ENCODE data around the gene SQSTM1. TPM values are rescaled to one million over a fixed set of nuclear protein-coding genes. Genes with fewer than 3 reads are reported as not detected.

The SQSTM1 gene
- total RNA-seq, 1 donor from 2014 or later, result 437 TPM

DNA sequence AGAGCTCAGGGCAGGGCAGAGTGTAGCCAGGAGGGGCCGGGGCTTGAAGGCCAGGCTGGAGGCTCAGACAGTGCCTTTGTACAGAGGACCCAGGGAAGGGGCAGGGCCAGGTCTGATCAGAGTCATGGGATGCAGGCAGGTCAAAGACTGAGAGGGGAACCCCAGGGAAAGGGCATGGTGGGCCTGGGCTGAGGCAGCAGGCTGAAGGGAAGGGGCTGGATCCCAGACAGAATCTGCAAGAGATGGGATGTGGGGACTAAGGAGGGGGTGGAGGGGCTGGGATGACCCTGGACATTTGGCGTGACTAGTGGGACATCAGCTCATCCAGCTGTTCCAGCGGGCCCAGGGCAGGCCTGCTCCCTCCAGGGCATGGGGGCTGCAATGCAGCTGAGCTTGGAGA is 53.4 kb downstream of the SQSTM1 start:
- no peak for DNase-seq
- no peak for ATAC-seq (ENCODE audit: poor library complexity)
- intact Hi-C loops (cut with DNase I), result no loop called here

DNA sequence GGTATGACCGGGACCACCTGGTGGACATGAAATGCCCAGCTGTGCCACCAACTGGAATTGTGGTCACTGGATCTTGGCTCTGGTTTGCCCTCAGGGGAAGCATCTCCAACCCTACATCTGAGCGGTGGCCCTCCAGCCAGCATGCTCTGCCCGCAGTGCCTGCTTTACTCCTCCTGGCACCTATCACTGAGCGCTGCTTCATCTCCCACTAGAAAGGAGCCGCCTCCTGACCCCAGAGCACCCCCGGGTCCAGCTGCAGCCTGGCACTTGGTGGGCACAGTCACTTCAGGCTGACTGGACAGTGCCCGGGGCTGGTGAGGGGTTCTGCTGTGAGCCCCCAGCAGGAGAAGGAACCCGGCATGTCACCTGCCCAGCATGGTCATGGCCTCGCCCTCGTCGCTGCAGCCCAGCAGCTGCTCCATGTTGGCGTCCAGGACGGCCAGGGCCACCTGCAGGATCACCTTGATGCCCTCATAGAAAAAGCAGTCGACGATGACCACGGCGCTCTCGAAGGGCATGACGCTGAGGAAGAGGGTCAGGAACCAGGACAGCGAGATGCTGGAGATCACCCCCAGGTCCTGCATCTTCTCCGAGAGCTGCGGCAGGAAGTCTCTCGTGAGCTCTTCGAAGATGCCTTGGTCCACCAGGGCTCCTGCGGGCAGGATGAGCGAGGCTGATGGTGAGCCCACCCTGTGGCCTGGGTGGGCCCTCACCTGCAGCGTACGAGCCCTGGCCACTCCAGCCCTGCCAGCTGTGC is 54.0 kb downstream of the SQSTM1 start:
- intact Hi-C loops (cut with DNase I), result no loop called here
- no peak for DNase-seq
- ATAC-seq (ENCODE audit: poor library complexity), result no peak

DNA sequence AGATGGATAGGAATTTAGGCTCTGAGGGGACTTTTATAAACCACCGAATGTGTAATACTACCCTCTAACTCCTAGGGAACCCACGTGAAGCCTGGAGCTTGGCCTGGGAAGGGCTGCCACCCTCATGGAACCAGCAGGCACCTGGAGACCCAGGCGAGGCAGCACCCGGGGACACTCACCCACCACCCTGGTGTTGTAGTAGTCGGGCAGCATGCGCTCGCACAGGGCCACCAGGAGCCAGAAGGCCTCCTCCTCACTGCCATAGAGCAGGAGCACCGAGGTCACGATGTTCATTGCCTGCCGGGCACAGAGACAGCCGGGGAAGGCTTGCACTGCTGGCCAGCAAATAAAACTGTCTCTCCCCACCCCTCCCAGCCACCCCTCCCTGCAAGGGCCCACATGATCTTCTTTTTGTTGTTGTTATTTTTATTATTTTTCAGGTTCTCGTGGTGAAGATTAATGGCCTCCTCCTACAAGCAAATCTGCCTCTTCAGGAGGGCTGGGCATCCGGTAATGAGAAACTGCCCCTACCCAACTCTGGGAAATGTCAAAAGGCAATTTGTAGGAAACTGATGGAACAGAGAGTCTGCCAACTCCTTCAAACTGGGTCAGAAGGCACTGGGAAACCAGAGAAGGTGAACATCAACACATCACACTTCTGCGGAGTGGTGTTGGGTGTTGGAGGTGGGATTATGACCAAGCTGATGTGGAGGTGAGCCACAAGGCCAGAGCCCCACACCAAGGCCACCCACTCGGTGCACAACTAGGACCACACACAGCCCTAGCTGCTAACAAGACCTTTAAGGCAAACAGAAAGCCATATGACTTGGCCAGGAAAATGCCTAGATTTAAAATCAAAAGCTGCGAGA is 55.3 kb downstream of the SQSTM1 start:
- intact Hi-C loops (cut with DNase I), result no loop called here
- DNase-seq (no peak), ATAC-seq (ENCODE audit: poor library complexity) (no peak)

DNA sequence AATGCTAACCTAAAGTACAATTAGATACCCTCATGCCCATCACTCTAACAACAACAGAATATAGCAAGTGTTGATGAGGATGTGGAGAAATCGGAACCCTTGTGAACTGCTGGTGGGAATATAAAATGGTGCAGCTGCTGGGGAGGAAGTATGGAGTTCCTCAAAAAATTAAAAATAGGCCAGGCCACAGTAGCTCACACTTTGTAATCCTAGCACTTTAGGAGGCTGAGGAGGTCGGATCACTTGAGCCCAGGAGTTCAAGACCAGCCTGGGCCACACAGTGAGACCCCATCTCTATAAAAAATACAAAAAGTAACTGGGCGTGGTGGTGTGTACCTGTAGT is 55.9 kb downstream of the SQSTM1 start:
- DNase-seq (no peak), ATAC-seq (ENCODE audit: poor library complexity) (peak; percentile 22)
- intact Hi-C loops (cut with DNase I), result no loop called here

DNA sequence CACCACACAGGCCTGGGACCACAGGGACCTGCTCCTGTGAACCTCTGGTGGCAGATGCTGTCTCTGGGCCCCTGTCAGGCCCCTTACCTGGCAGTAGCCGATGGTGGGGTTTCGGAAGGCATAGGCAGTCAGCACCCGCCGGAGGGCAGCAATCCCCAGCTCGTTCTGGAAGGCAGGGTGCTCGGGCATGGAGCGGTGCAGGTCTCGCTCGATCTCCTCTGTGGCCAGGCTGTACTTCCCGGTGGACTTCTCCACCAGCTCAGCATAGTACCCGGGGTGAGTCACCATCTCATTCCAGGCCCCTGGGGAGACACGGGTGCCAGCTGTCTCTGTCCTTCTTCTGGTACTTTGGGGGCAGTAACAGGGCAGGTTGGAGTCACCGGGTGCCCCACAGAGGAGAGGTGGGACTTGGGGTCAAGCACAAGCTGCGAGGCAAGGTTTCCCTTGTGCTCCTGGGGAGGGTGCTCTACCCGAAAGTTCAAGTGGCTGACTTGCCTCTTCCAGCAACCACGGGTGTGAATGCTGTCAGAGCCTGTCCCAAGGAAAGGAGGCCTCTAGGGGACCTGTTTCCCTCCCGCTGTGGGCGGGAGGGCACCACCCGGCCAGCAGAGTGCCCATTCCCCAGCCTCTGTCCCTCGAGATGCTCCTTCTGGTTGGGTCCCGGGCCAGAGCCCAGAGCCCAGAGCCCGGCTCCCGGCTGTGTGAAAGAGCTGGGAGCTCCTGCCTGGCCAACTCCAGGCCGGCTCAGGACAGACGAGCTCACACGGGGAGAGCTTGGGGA is 57.7 kb downstream of the SQSTM1 start:
- intact Hi-C loops (cut with DNase I), result no loop called here
- ATAC-seq (ENCODE audit: poor library complexity) (no peak), DNase-seq (peak; percentile 37)

DNA sequence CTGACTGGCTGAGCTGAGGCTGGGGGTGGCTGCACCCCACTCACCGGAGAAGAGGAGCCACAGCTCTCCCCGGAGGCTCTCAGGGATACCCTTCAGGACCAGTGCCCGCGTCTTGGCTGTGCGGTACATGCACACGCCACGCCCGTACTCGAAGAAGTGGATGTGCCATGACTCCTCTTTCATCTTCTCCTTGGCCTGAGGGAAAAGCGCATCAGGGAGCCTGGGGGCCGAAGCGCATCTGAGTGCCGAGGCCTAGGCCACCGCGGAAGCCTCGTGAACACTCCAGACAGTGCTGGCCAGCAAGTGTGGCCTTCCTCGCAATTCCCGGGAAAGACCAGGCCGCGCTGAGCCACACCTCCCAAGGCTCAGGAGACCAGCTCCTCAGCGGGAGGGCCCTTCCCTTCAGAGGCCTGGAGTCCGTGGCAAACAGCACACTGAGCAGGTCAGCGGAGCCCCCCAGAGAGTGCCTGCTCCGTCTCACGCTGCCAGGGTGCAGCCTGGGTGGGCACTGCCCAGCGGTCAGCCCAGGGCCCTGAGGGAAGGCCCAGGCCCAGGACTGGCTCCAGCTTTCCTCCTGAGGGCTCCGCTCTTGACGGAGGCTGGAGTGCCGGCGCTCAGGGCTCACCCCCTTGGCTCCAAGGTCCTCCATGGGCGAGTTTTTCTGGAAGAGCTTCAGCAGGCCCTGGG is 58.4 kb downstream of the SQSTM1 start:
- intact Hi-C loops (cut with DNase I), result no loop called here
- ATAC-seq (ENCODE audit: poor library complexity) (no peak), DNase-seq (no peak)

DNA sequence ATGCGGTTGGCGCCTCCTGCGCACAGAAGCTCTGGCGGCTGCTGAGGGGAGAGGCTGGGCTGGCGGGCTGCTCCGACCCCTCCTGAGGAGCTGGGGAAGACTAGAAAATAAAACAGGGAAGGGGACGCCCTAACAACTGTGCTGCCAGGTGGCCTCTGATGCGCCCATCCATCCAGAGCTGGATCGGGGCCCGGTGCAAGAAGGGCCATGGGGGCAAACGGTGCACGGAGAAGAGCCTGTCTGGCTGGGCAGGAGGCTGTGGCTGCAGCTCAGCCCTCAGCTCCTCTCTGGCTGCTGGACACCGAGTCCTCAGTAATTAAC is 58.9 kb downstream of the SQSTM1 start:
- ATAC-seq (ENCODE audit: poor library complexity), result no peak
- intact Hi-C loops (cut with DNase I), result no loop called here
- no peak for DNase-seq

DNA sequence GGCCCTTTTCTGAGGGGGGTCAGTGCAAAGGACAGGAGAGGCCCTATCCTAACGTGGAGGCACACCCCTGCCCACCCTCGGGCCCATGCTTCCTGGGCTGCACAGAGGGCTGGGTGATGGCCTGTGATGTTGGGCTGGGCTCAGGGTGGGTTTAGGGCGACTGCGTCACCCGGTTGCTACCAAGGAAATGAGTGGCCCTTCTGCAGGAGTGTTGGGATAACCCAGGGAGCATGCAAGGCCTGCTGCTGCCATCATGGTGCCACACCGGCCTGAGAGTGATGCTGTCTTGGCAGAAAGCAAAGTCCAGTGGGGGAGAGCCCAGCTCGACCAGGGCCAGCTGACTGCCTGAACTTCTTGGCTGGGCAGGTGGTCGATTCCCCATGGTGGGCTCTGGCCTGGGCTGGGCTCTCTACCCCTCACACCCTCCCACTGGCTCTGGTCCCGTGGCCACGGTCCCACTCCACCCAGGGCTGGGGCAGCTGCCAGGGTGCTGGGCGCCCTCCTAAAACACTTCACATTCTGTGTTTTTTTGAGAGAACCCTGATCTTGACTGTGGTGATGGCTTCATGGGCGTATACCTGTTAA is 59.5 kb downstream of the SQSTM1 start:
- no peak for DNase-seq
- no peak for ATAC-seq (ENCODE audit: poor library complexity)
- intact Hi-C loops (cut with DNase I), result no loop called here

DNA sequence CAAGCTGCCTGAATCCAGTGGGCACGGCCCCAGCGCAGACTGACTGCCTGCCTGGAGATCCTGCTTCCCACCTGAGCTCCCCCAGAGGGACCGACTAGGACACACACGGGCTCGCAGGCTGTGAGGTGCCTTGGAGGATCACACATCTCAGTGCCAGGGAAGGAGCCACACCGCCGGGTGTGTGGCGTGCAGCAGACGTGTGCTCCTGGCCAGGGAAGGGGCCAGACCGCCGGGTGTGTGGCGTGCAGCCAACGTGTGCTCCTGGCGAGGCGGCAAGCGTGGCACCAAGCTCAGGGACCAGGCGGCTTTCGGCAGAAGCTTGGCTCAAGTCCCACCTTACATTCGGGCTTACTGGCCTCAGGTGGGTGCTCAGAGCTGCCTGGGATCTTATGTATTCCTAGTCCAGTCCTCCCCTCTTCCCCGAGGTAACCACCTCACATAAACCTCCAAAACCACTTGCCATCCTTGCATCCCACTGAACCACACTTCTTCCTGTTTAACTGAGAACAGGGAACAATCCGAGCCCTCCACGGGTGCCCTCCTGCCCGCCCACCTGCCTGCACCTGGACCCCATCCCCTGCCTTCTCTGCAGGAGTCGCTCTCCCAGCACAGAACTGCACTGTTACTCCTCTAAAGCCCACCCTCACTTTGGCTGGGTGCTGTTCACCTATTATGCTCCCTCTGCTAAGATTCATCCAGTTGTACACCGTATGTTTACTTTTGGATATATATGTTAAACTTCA is 60.3 kb downstream of the SQSTM1 start:
- DNase-seq, result no peak

DNA sequence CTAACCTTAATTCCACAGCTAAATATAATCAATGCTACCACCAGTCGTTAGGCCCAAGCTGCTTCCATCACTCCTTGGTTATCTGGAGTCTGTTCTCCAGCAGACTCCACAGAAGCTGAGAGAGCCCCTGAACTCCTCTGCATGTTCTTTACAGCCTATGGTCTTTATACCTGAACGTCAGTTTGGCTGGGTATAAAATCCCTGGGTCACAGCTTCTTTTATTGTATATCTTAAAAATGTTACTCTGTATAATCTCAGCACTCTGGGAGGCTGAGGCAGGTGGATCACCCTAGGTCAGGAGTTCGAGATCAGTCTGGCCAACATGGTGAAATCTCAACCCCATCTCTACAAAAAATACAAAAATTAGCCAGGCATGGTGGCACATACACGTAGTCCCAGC is 61.6 kb downstream of the SQSTM1 start:
- ATAC-seq (ENCODE audit: poor library complexity), result no peak
- intact Hi-C loops (cut with DNase I), result no loop called here

More for the DNA sequence above, 60.3 kb downstream of the SQSTM1 start:
- ATAC-seq (ENCODE audit: poor library complexity), result no peak
- intact Hi-C loops (cut with DNase I), result no loop called here

DNA sequence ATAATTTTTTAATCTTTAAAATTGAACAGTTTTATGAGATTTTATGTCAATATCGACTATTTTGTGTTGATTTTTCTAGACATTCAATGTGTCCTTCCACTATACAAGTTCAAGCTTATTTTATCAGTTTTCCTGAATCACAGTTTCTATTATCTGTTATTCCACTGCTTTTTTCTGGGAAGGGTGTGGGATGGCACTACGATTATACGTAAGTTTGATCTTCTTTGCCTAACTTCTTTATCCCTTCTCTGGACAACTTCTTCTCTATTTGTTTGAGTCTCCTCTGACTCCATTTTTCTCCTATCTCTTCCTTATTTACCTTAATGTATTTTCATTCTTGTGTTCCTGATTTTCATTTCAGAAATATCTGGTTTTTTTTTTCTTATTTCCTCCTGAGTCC is 62.5 kb downstream of the SQSTM1 start:
- DNase-seq (no peak), ATAC-seq (ENCODE audit: poor library complexity) (no peak)
- intact Hi-C loops (cut with DNase I), result no loop called here

More for the DNA sequence above, 61.6 kb downstream of the SQSTM1 start:
- no peak for DNase-seq

DNA sequence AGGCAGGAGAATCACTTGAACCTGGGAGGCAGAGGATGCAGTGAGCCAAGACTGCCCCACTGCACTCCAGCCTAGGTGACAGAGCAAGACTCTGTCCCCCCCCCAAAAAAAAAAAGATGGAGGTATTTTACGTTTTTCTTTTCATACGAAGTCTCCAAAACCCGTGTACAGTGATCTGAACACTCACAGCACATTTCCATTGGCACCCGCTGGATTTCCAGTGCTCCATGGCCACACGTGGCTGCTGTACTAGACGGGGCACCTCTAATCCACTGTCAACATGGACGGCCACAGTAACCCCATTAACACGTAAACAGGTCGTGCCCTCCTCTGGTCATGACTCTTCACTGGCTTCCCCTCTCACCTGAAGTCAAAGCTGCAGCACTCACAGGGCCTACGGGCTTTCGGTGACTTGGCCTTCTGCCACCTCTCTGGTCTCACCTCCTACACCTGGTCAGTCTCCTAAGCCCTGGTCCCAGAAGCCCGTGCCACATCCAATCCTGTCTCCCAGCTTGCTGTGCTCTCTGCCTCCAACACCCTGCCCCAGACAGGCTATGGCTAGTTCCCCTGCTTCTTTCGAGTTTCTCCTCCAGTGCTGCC is 64.9 kb downstream of the SQSTM1 start:
- DNase-seq (no peak), ATAC-seq (ENCODE audit: poor library complexity) (no peak)
- intact Hi-C loops (cut with DNase I), result no loop called here

DNA sequence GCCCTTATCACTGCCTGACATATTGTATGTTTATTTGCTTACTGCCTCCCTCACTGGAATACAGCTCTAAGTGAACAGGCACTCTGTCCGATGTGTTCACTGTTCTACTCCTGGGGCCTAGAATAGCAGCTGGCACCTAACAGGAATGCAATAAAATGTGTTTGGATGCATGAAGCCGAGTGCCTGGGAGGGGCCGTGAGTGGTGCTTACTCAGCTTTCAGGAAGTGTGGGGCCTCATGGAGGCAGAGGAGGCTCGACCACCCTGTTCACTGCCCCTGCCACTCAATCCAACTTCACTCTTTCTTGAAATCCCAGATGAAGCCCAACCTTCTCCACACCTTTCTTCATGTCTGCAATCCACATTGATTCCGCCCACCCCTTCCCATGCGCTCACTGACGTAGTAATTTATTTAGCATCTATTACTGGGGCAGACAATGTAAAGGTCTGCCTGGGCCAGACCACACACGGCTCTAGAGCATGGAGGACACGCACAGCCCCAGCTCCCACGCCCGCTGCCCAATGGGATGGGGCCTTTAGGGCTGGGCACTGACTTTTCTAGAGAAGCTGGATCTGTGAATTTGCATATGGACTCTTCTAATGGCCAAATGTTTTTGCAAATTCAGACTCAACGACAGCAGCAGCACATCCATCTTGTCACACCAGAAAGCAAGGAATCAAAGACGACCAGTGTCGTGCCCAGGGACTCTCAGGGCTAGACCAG is 65.6 kb downstream of the SQSTM1 start:
- ATAC-seq (ENCODE audit: poor library complexity) (peak; percentile 70), DNase-seq (no peak)
- intact Hi-C loops (cut with DNase I), result no loop called here

DNA sequence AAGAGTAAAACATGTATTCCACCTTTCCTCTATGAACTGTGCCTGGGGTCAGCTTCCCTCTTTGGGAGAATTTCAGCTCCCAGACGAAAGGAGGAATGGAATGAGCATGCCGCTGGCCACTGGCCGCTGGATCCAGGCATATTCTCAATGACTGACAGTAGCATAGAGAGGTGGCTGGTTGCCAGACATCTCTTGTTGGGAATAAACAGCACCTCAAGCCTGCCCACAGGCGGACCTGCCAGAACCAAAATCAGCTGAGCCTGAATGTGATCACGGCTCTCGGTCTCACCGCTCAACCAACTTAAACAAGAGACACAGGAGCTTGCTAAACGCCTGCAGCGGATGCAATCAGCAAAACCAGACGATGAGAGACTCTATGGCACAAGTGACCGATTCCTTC is 66.4 kb downstream of the SQSTM1 start:
- ATAC-seq (ENCODE audit: poor library complexity) (peak; percentile 94), DNase-seq (peak; percentile 59)
- intact Hi-C loops (cut with DNase I), result no loop called here

All from Right ventricle myocardium superior (tissue), 1 donor.